Measurements from ENCODE around the gene CLEC4A.

- TF ChIP-seq CTCF (IDR thresholded peaks at IDR 0.05) (no peak), POLR2A (IDR thresholded peaks at IDR 0.05) (no peak)
Observed at GRCh38 chr12:8143261-8143660, 19.8 kb downstream of the CLEC4A start.

Data from Peyer's patch (tissue), 4 donors.